Keratinocyte (primary cell): ENCODE measurements around the gene JAM3. TPM values are rescaled to one million over a fixed set of nuclear protein-coding genes. Genes with fewer than 3 reads are reported as not detected.

ENCODE experiments used
- DNase-seq: peaks from one replicate; pipeline ENCODE4 v3.0.0-alpha.2; 2011; ENCODE audit warnings: low read depth, missing footprints, low spot score
- FAIRE-seq: peaks from 2 replicates; lab custom pipeline; 2011; peaks lifted over from hg19 to GRCh38; lab: Jason Lieb, UNC
- H2AFZ ChIP-seq: 2 replicates; pipeline ENCODE4 v1.6.0; 2012; ENCODE audit warnings: low read length, control low read depth, inconsistent platforms; ENCODE audit not compliant: control insufficient read depth
- H3K27ac ChIP-seq: 2 replicates; pipeline ENCODE4 v1.5.1; 2011; ENCODE audit warnings: low read length; ENCODE audit not compliant: control insufficient read depth, insufficient read depth
- H3K27me3 ChIP-seq: 3 replicates; pipeline ENCODE4 v1.6.0; 2011; ENCODE audit warnings: low read length; ENCODE audit not compliant: control insufficient read depth, insufficient read depth; ENCODE audit errors: extremely low read depth
- H3K36me3 ChIP-seq, 2 experiments: 2 replicates in 1 of 2; 3 replicates in 1 of 2; pipeline ENCODE4 v1.5.1; 2011; ENCODE audit warnings: low read length in 2 of 2, mild to moderate bottlenecking in 1 of 2; ENCODE audit not compliant: control insufficient read depth in 2 of 2, insufficient read depth in 2 of 2; ENCODE audit errors: extremely low read depth in 1 of 2
- H3K4me1 ChIP-seq: 3 replicates; pipeline ENCODE4 v1.5.1; 2011; ENCODE audit warnings: low read length; ENCODE audit not compliant: control insufficient read depth, insufficient read depth; ENCODE audit errors: extremely low read depth
- H3K4me2 ChIP-seq: 3 replicates; pipeline ENCODE4 v1.6.0; 2011; ENCODE audit warnings: low read depth, low read length; ENCODE audit not compliant: control insufficient read depth, insufficient read depth; ENCODE audit errors: extremely low read depth
- H3K4me3 ChIP-seq, 3 experiments: fragments of 200-600 bp in 1 of 3; sonication (generic) in 1 of 3; 2 replicates in 2 of 3; 3 replicates in 1 of 3; pipeline ENCODE4 v1.5.1; 2011 to 2016; ENCODE audit warnings: low read length in 3 of 3, mild to moderate bottlenecking in 3 of 3, control low read depth in 2 of 3, inconsistent platforms in 1 of 3, low read depth in 1 of 3, mixed read lengths in 1 of 3, mixed run types in 1 of 3, moderate library complexity in 1 of 3; ENCODE audit not compliant: control insufficient read depth in 2 of 3, insufficient read depth in 2 of 3; ENCODE audit errors: extremely low read depth in 1 of 3
- H3K79me2 ChIP-seq: 2 replicates; pipeline ENCODE4 v1.6.0; 2012; ENCODE audit warnings: low read length; ENCODE audit not compliant: control insufficient read depth, insufficient read depth
- H3K9ac ChIP-seq: 3 replicates; pipeline ENCODE4 v1.6.0; 2011; ENCODE audit warnings: low read length; ENCODE audit not compliant: control insufficient read depth, insufficient read depth; ENCODE audit errors: extremely low read depth
- H3K9me1 ChIP-seq: 3 replicates; pipeline ENCODE4 v1.6.0; 2011; ENCODE audit warnings: low read length; ENCODE audit not compliant: control insufficient read depth, insufficient read depth; ENCODE audit errors: extremely low read depth
- H3K9me3 ChIP-seq: 2 replicates; pipeline ENCODE4 v1.5.1; 2012; ENCODE audit warnings: low read depth, low read length; ENCODE audit not compliant: control insufficient read depth
- H4K20me1 ChIP-seq: 3 replicates; pipeline ENCODE4 v1.6.0; 2011; ENCODE audit warnings: low read length; ENCODE audit not compliant: control insufficient read depth, insufficient read depth; ENCODE audit errors: extremely low read depth
- EZH2 ChIP-seq: IDR thresholded peaks from one replicate; pipeline ENCODE4 v1.6.1; 2012; ENCODE audit warnings: inconsistent platforms, mild to moderate bottlenecking, low read length, moderate library complexity
- dilution Hi-C: fragments of 300-500 bp; cut with MboI; formaldehyde crosslinking; loops from one replicate; pipeline ENCODE4 v1.7.0; 2020; ENCODE audit warnings: low sequenced_read_pairs; ENCODE audit not compliant: extremely low pct_ligation_motif_present
- polyA plus RNA-seq, 5 experiments: library from polyadenylated mRNA; depleted of rRNA in 3 of 5; stranded (reverse) in 3 of 5; stranded (forward) in 1 of 5; unstranded in 1 of 5; fragments of >200 nt; gene quantifications; 1 replicate in 1 of 5; 2 replicates in 3 of 5; 3 replicates in 1 of 5; pipeline versions ENCODE4 v1.2.1 to v1.2.3, GENCODE V29; 2011 to 2012; ENCODE audit warnings: missing spikeins in 2 of 5, low read depth in 1 of 5, low replicate concordance in 1 of 5
- TF ChIP-seq, protein P1 (sequence below), 3 experiments: IDR thresholded peaks in 1 of 3; conservative IDR thresholded peaks in 1 of 3; optimal IDR thresholded peaks in 1 of 3; 2 replicates in 2 of 3; 3 replicates in 1 of 3; pipeline versions ENCODE3 to v1.5.1; 2011; ENCODE audit warnings: low read length in 3 of 3, mild to moderate bottlenecking in 3 of 3, moderate library complexity in 2 of 3, control low read depth in 1 of 3, inconsistent platforms in 1 of 3; ENCODE audit not compliant: insufficient read depth in 2 of 3; ENCODE audit errors: extremely low read depth in 1 of 3

Gene JAM3
- polyA plus RNA-seq, 1 donor (not counting 4 experiments of a cell fraction or from before 2014, with no cell fraction given), result 11.4 TPM

DNA sequence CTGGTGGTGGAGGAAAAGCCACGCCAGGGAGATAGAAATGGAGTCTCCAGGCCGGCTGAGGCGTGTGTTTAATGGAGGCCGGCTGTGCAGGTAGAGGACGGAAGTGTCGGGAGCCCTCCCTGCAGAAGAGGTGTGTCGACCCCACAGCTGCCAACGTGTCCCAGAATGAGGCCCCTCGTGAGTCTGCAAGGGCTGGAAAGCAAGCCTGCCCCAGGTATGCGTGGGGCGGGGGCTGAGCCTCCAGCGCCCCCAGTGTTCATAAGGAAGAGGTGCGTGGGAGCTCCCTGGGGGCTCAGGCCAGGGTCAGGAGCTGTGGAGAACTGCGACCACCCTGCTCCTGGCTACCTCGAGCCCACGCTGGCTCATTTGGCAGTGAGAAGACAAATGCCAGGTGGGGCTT, 38.0 kb upstream of the JAM3 start:
- H3K4me2 ChIP-seq, result no peak overlapping the region
- no peaks in the 10 kb centered on the region for H3K36me3 ChIP-seq
- no peaks in the 10 kb centered on the region for H3K9me1 ChIP-seq
- no peaks in the 10 kb centered on the region for H3K27me3 ChIP-seq
- H3K4me3 ChIP-seq, result no peak overlapping the region
- FAIRE-seq, result no peak
- H3K27ac ChIP-seq, result no peak overlapping the region
- no peak for TF ChIP-seq EZH2
- TF ChIP-seq, protein P1, sequence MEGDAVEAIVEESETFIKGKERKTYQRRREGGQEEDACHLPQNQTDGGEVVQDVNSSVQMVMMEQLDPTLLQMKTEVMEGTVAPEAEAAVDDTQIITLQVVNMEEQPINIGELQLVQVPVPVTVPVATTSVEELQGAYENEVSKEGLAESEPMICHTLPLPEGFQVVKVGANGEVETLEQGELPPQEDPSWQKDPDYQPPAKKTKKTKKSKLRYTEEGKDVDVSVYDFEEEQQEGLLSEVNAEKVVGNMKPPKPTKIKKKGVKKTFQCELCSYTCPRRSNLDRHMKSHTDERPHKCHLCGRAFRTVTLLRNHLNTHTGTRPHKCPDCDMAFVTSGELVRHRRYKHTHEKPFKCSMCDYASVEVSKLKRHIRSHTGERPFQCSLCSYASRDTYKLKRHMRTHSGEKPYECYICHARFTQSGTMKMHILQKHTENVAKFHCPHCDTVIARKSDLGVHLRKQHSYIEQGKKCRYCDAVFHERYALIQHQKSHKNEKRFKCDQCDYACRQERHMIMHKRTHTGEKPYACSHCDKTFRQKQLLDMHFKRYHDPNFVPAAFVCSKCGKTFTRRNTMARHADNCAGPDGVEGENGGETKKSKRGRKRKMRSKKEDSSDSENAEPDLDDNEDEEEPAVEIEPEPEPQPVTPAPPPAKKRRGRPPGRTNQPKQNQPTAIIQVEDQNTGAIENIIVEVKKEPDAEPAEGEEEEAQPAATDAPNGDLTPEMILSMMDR (optimal IDR thresholded peaks at IDR 0.05 in 1 of 3, IDR thresholded peaks at IDR 0.05 in 1 of 3, conservative IDR thresholded peaks at IDR 0.05 in 1 of 3; ENCODE audit: extremely low read depth in 1 of 3, insufficient read depth in 2 of 3, low read length in 3 of 3), result no peak
- DNase-seq, result no peak
- dilution Hi-C loops, result no loop called here
- peaks cover 47% of the 10 kb centered on the region for H3K4me1 ChIP-seq
- no peak overlapping the region for H3K9ac ChIP-seq
- H3K79me2 ChIP-seq, result no peaks in the 10 kb centered on the region
- no peaks in the 10 kb centered on the region for H4K20me1 ChIP-seq
- no peak overlapping the region for H2AFZ ChIP-seq
- H3K9me3 ChIP-seq, result no peaks in the 10 kb centered on the region

- FAIRE-seq (no peak), DNase-seq (no peak)
- Histone ChIP-seq H3K9me1 (no peaks in the 10 kb centered on the region), H3K79me2 (no peaks in the 10 kb centered on the region), H3K9me3 (no peaks in the 10 kb centered on the region), H3K4me2 (no peak overlapping the region), H3K27me3 (no peaks in the 10 kb centered on the region), H2AFZ (no peak overlapping the region), H3K4me3 (no peak overlapping the region), H3K4me1 (peaks cover 40% of the 10 kb centered on the region), H3K9ac (no peak overlapping the region), H3K27ac (no peak overlapping the region), H3K36me3 (no peaks in the 10 kb centered on the region), H4K20me1 (no peaks in the 10 kb centered on the region)
- TF ChIP-seq EZH2, result no peak
- TF ChIP-seq, protein P1 (optimal IDR thresholded peaks at IDR 0.05 in 1 of 3, IDR thresholded peaks at IDR 0.05 in 1 of 3, conservative IDR thresholded peaks at IDR 0.05 in 1 of 3; ENCODE audit: extremely low read depth in 1 of 3, insufficient read depth in 2 of 3, low read length in 3 of 3), result no peak
- dilution Hi-C loops, result no loop called here
These were observed 36.8 kb upstream of the JAM3 start for GRCh38 chr11:134032043-134032442.
